Muscle layer of duodenum (tissue), 2 donors: ENCODE measurements around the gene PXDC1.
"Not testable (repeated sequence)": the region's sequence is repeated elsewhere in the genome, so short reads cannot be mapped to it uniquely, and the experiment has no call there.

ENCODE experiments used
- H3K27ac ChIP-seq: one replicate; pipeline ENCODE4 v1.7.0; 2013; ENCODE audit warnings: mild to moderate bottlenecking, low read length
- H3K27me3 ChIP-seq: one replicate; pipeline ENCODE4 v1.7.0; 2013; ENCODE audit warnings: low read depth, mild to moderate bottlenecking, control low read depth, low read length
- H3K36me3 ChIP-seq, 2 donors: one replicate each; pipeline ENCODE4 v1.7.0; 2013; ENCODE audit warnings: low read length in 2 of 2, control low read depth in 1 of 2, mild to moderate bottlenecking in 1 of 2; ENCODE audit not compliant: insufficient read depth in 2 of 2, control insufficient read depth in 1 of 2
- H3K4me1 ChIP-seq, 2 donors: one replicate each; pipeline ENCODE4 v1.7.0; 2013; ENCODE audit warnings: low read length in 2 of 2, mild to moderate bottlenecking in 2 of 2, control low read depth in 1 of 2, moderate library complexity in 1 of 2; ENCODE audit not compliant: insufficient read depth in 2 of 2, control insufficient read depth in 1 of 2
- H3K4me3 ChIP-seq, 2 donors: one replicate each; pipeline ENCODE4 v1.7.0; 2013; ENCODE audit warnings: low read length in 2 of 2, low read depth in 1 of 2, mild to moderate bottlenecking in 1 of 2
- H3K9me3 ChIP-seq, 2 donors: one replicate each; pipeline ENCODE4 v1.7.0; 2013; ENCODE audit warnings: low read length in 2 of 2, control low read depth in 1 of 2, mild to moderate bottlenecking in 1 of 2; ENCODE audit not compliant: control insufficient read depth in 1 of 2
- donor health status: healthy.

PXDC1 gene

GRCh38 chr6:3724451-3725144 lies 26.9 kb downstream of the PXDC1 start:
- no peak overlapping the region for H3K27ac ChIP-seq
- no peaks in the 10 kb centered on the region for H3K4me1 ChIP-seq
- no peaks in the 10 kb centered on the region for H3K27me3 ChIP-seq

DNA sequence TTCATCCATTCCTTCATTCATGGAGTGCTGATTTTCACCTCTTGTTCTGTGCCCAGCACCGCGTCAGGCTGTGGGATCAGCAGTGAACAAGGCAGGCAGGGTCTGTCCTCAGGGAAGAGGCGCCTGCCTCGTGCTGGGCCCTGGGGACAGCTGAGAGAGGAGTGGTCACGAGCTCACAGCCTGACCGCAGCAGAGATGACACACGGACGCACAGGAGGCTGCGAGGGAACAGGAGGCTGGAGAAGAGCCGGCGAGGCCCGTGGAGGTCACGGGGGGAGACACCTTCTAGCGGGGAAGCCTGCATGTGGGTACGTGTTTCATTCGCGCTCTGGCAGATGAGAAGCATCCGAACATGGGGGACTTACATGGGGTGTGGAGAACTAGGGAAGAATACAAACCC lies 27.5 kb downstream of the PXDC1 start:
- Histone ChIP-seq H3K27ac (no peak overlapping the region), H3K4me3 (no peak overlapping the region), H3K36me3 (peaks cover 27 to 57% of the 10 kb centered on the region in 2 donors), H3K9me3 (no peaks in the 10 kb centered on the region), H3K4me1 (no peaks in the 10 kb centered on the region), H3K27me3 (no peaks in the 10 kb centered on the region)

More at GRCh38 chr6:3724451-3725144, 26.9 kb downstream of the PXDC1 start:
- no peak overlapping the region for H3K4me3 ChIP-seq
- H3K36me3 ChIP-seq, result peaks cover 27 to 61% of the 10 kb centered on the region in 2 donors
- H3K9me3 ChIP-seq, result no peaks in the 10 kb centered on the region

DNA sequence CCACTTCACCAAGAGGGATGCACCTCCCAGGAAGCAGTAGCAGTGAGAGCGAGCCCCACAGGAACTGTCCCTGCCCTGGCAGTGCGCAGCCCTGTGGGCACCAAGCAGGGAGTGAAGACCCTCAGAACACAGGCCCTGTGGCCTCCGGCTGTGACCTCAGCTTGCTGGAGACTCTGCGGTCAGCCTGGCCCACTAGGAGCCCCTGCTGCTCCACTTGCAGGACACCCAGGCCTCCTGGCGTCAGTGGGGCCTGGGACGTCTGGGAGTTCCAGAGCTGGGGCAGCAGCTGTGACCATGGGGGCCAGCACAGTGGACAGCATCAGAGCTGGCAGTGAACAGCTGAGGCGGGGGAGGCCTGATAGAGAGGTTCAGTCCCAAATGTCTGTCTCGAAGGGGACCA lies 28.3 kb downstream of the PXDC1 start:
- no peaks in the 10 kb centered on the region for H3K9me3 ChIP-seq
- no peaks in the 10 kb centered on the region for H3K4me1 ChIP-seq
- no peaks in the 10 kb centered on the region for H3K27me3 ChIP-seq
- peaks cover 25 to 57% of the 10 kb centered on the region in 2 donors for H3K36me3 ChIP-seq
- no peak overlapping the region for H3K27ac ChIP-seq
- no peak overlapping the region for H3K4me3 ChIP-seq

DNA sequence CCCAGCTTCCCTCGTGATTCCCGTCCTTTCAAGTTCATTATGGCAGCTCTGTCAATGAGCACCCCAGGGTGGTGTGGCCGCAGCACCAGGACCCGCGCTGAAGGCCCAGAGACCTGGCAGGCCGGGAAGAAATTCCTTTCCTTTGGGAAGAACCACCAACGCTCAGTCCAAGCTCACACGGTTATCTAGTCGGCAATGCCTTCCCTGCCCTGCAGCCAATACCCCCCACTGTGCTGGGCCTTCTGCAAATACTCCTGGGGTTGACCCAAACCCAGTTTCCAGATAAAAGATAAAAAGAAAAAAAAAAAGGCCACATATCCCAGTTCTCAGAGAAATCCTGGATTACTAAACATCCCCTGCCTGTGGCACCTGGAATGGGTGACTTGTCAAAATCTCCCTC lies 28.7 kb downstream of the PXDC1 start:
- peaks cover 22 to 57% of the 10 kb centered on the region in 2 donors for H3K36me3 ChIP-seq
- H3K9me3 ChIP-seq, result no peaks in the 10 kb centered on the region
- H3K27ac ChIP-seq, result no peak overlapping the region
- H3K4me1 ChIP-seq, result no peaks in the 10 kb centered on the region
- H3K27me3 ChIP-seq, result no peaks in the 10 kb centered on the region
- no peak overlapping the region for H3K4me3 ChIP-seq

GRCh38 chr6:3721810-3722621 lies 29.5 kb downstream of the PXDC1 start:
- Histone ChIP-seq H3K9me3 (no peaks in the 10 kb centered on the region), H3K4me3 (no peak overlapping the region), H3K36me3 (peaks cover 16 to 52% of the 10 kb centered on the region in 2 donors), H3K4me1 (no peaks in the 10 kb centered on the region), H3K27me3 (no peaks in the 10 kb centered on the region), H3K27ac (no peak overlapping the region)

- not testable (repeated sequence) for H3K4me1 ChIP-seq, H3K4me3 ChIP-seq, H3K27ac ChIP-seq, H3K9me3 ChIP-seq, H3K27me3 ChIP-seq
- peaks cover 7 to 40% of the 10 kb centered on the region in 2 donors for H3K36me3 ChIP-seq
Observed at GRCh38 chr6:3720770-3721169, 30.7 kb downstream of the PXDC1 start.

- no peak overlapping the region for H3K27ac ChIP-seq
- no peaks in the 10 kb centered on the region for H3K4me1 ChIP-seq
- no peaks in the 10 kb centered on the region for H3K27me3 ChIP-seq
- peaks cover 7 to 29% of the 10 kb centered on the region in 2 donors for H3K36me3 ChIP-seq
- no peaks in the 10 kb centered on the region for H3K9me3 ChIP-seq
- H3K4me3 ChIP-seq, result peak overlapping the region; percentile 0 to 15
Observed at GRCh38 chr6:3719462-3720308, 31.8 kb downstream of the PXDC1 start.

- no peak overlapping the region for H3K4me3 ChIP-seq
- H3K9me3 ChIP-seq, result no peaks in the 10 kb centered on the region
- H3K27me3 ChIP-seq, result no peaks in the 10 kb centered on the region
- no peak overlapping the region for H3K27ac ChIP-seq
- no peaks in the 10 kb centered on the region for H3K4me1 ChIP-seq
- H3K36me3 ChIP-seq, result peaks cover 2 to 20% of the 10 kb centered on the region in 2 donors
Observed at GRCh38 chr6:3718407-3718806, 33.1 kb downstream of the PXDC1 start.

DNA sequence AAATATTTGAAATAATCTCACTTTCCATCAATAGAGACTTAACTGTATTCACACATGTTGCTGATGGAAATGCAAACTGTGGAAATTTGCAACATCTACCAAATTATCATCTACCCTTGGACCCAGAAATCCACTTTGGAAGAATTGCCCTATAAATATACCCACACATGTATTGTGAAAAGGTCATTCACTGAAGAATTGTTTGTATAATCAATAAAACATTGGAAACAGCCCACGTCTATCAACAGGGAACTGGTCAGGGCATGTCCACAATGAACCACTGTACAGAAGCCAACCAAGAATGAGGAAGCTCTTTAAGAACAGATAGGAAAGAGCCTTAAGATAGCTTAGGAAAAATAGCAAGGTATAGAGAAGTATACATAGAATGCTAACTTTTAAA lies 36.2 kb downstream of the PXDC1 start:
- Histone ChIP-seq H3K9me3 (no peaks in the 10 kb centered on the region), H3K4me1 (no peaks in the 10 kb centered on the region), H3K27me3 (no peaks in the 10 kb centered on the region), H3K27ac (no peak overlapping the region), H3K36me3 (peaks cover 0 to 4% of the 10 kb centered on the region in 2 donors), H3K4me3 (no peak overlapping the region)

DNA sequence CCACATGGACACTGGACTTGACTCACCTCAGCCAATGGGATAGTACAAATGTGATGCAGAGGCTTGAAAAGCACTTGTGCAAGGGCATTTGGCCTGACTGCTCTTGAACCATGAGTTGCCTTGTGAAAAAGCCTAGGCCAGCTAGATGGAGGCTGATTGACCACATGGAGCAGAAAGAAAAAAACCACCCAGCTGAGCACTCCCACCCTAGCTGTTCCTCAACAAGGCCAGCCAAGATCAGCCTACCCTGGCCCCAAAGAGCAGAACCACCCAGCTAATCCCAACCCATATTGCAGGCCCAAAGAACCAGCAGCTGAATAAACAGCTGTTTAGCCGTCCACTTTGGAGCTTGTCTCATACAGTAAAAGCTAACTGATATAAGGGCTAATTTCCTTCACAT lies 36.7 kb downstream of the PXDC1 start:
- peaks cover 0 to 4% of the 10 kb centered on the region in 2 donors for H3K36me3 ChIP-seq
- no peaks in the 10 kb centered on the region for H3K9me3 ChIP-seq
- no peak overlapping the region for H3K4me3 ChIP-seq
- H3K27me3 ChIP-seq, result no peaks in the 10 kb centered on the region
- H3K27ac ChIP-seq, result no peak overlapping the region
- no peaks in the 10 kb centered on the region for H3K4me1 ChIP-seq

DNA sequence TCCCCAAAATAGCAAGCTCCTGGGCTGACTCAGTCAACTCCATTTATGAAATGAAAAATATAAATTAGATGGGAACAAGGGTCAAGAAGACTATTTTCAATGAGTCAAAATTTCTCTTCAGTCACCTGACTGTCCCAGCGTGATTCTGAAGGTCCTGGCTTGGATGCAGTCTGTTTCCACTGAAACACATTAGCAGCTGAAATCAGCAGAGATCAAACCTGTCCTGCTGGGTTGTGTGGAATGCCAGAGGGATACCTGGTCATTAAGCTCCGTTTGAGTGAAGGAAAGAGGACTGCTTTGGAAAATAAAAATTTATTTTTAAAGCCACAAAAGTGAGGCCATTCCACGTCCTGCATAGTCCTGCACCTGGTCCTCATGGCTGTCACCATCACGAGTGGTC lies 37.4 kb downstream of the PXDC1 start:
- Histone ChIP-seq H3K4me3 (no peak overlapping the region), H3K27ac (no peak overlapping the region), H3K9me3 (no peaks in the 10 kb centered on the region), H3K4me1 (no peaks in the 10 kb centered on the region), H3K27me3 (no peaks in the 10 kb centered on the region), H3K36me3 (peaks cover 0 to 4% of the 10 kb centered on the region in 2 donors)
